BLaER1 (cell line): Measurements from ENCODE around the gene PRR23B.
A peak's percentile ranks its signal among the peaks of the same experiment; 100 is the strongest.
"Not testable (repeated sequence)": the region's sequence is repeated elsewhere in the genome, so short reads cannot be mapped to it uniquely, and the experiment has no call there.

Experiments used
- H3K27ac ChIP-seq: shearing (Covaris generic); formaldehyde crosslinking; 2 replicates; pipeline ENCODE4 v1.8.1; 2022
- H3K27me3 ChIP-seq: shearing (Covaris generic); formaldehyde crosslinking; 2 replicates; pipeline ENCODE4 v1.8.1; 2022
- H3K36me3 ChIP-seq: shearing (Covaris generic); formaldehyde crosslinking; 2 replicates; pipeline ENCODE4 v1.8.1; 2022
- H3K4me1 ChIP-seq: shearing (Covaris generic); formaldehyde crosslinking; 2 replicates; pipeline ENCODE4 v1.8.1; 2022
- H3K4me2 ChIP-seq: shearing (Covaris generic); formaldehyde crosslinking; 2 replicates; pipeline ENCODE4 v1.8.1; 2022
- H3K4me3 ChIP-seq: shearing (Covaris generic); formaldehyde crosslinking; 2 replicates; pipeline ENCODE4 v1.8.1; 2022
- H3K9ac ChIP-seq: shearing (Covaris generic); formaldehyde crosslinking; 2 replicates; pipeline ENCODE4 v1.8.1; 2022
- H3K9me3 ChIP-seq: shearing (Covaris generic); formaldehyde crosslinking; 2 replicates; pipeline ENCODE4 v1.8.1; 2022
- H4K20me1 ChIP-seq: shearing (Covaris generic); formaldehyde crosslinking; 2 replicates; pipeline ENCODE4 v1.8.1; 2022
- Cebpa-rat ChIP-seq: shearing (Covaris generic); IDR thresholded peaks from 2 replicates; pipeline ENCODE4 v1.8.1; 2022

The PRR23B gene

GRCh38 chr3:139020868-139021234, at the start of gene PRR23B:
PRR23B (minus strand) TSS chr3:139020926; CDS start chr3:139020661, 265 bp downstream.
- Histone ChIP-seq H3K9me3 (peaks cover 26% of the 10 kb centered on the region), H3K9ac (no peak within 1 kb of the TSS), H3K4me2 (no peak within 1 kb of the TSS), H3K4me1 (no peaks in the 10 kb centered on the region), H3K36me3 (no peaks in the 10 kb centered on the region), H3K27me3 (no peaks in the 10 kb centered on the region), H3K4me3 (no peak within 1 kb of the TSS), H3K27ac (no peak within 1 kb of the TSS), H4K20me1 (no peaks in the 10 kb centered on the region)
- no peak for TF ChIP-seq Cebpa-rat

- Histone ChIP-seq H3K27me3 (no peaks in the 10 kb centered on the region), H3K36me3 (no peaks in the 10 kb centered on the region), H3K4me1 (no peaks in the 10 kb centered on the region), H3K27ac (no peak overlapping the region), H3K4me2 (no peak overlapping the region), H3K4me3 (no peak overlapping the region), H3K9me3 (no peaks in the 10 kb centered on the region), H4K20me1 (no peaks in the 10 kb centered on the region), H3K9ac (no peak overlapping the region)
- no peak for TF ChIP-seq Cebpa-rat
Measured at GRCh38 chr3:139062918-139063317, 42.2 kb upstream of the PRR23B start.

- H3K27me3 ChIP-seq = no peaks in the 10 kb centered on the region
- H3K4me3 ChIP-seq = no peak overlapping the region
- H3K36me3 ChIP-seq = no peaks in the 10 kb centered on the region
- no peak overlapping the region for H3K27ac ChIP-seq
- H4K20me1 ChIP-seq = no peaks in the 10 kb centered on the region
- H3K4me1 ChIP-seq = no peaks in the 10 kb centered on the region
- no peak overlapping the region for H3K9ac ChIP-seq
- no peak overlapping the region for H3K4me2 ChIP-seq
- TF ChIP-seq Cebpa-rat = no peak
- H3K9me3 ChIP-seq = peaks cover 23% of the 10 kb centered on the region
Measured at GRCh38 chr3:139052802-139053600, 32.3 kb upstream of the PRR23B start.

- H3K27me3 ChIP-seq = no peaks in the 10 kb centered on the region
- no peaks in the 10 kb centered on the region for H3K36me3 ChIP-seq
- H3K4me2 ChIP-seq = no peak within 1 kb of the TSS
- H3K4me1 ChIP-seq = no peaks in the 10 kb centered on the region
- no peak within 1 kb of the TSS for H3K9ac ChIP-seq
- peaks cover 29% of the 10 kb centered on the region for H3K9me3 ChIP-seq
- no peak within 1 kb of the TSS for H3K27ac ChIP-seq
- no peak within 1 kb of the TSS for H3K4me3 ChIP-seq
- H4K20me1 ChIP-seq = no peaks in the 10 kb centered on the region
- no peak for TF ChIP-seq Cebpa-rat
Measured at GRCh38 chr3:139044366-139045210, 23.9 kb upstream of the PRR23B start, which contains the start of gene PRR23C. PRR23C (minus strand) TSS chr3:139044892; CDS start chr3:139044620, 272 bp downstream.

GRCh38 chr3:139043554-139044365, 23.0 kb upstream of the PRR23B start:
- H3K27me3 ChIP-seq = no peaks in the 10 kb centered on the region
- no peaks in the 10 kb centered on the region for H3K4me1 ChIP-seq
- no peak overlapping the region for H3K9ac ChIP-seq
- peak; percentile 81 for TF ChIP-seq Cebpa-rat
- H3K36me3 ChIP-seq = no peaks in the 10 kb centered on the region
- no peak overlapping the region for H3K27ac ChIP-seq
- no peaks in the 10 kb centered on the region for H4K20me1 ChIP-seq
- H3K4me2 ChIP-seq = no peak overlapping the region
- H3K4me3 ChIP-seq = no peak overlapping the region
- peaks cover 29% of the 10 kb centered on the region for H3K9me3 ChIP-seq

- TF ChIP-seq Cebpa-rat = no peak
- H3K9me3 ChIP-seq = no peaks in the 10 kb centered on the region; the same call in 1 of the 2 replicates
Measured at GRCh38 chr3:139037478-139037877, 16.8 kb upstream of the PRR23B start.

GRCh38 chr3:139032326-139033002, 11.7 kb upstream of the PRR23B start:
- H3K36me3 ChIP-seq = no peaks in the 10 kb centered on the region
- H3K27ac ChIP-seq = no peak overlapping the region
- H3K4me1 ChIP-seq = no peaks in the 10 kb centered on the region
- peaks cover 21% of the 10 kb centered on the region for H3K9me3 ChIP-seq
- H3K27me3 ChIP-seq = no peaks in the 10 kb centered on the region
- H3K4me3 ChIP-seq = no peak overlapping the region
- no peak overlapping the region for H3K9ac ChIP-seq
- no peak overlapping the region for H3K4me2 ChIP-seq
- no peaks in the 10 kb centered on the region for H4K20me1 ChIP-seq
- no peak for TF ChIP-seq Cebpa-rat

More at GRCh38 chr3:139037478-139037877, 16.8 kb upstream of the PRR23B start:
- H3K27ac ChIP-seq = no peak overlapping the region
- no peaks in the 10 kb centered on the region for H3K4me1 ChIP-seq
- H4K20me1 ChIP-seq = no peaks in the 10 kb centered on the region
- H3K9ac ChIP-seq = no peak overlapping the region
- H3K36me3 ChIP-seq = no peaks in the 10 kb centered on the region
- no peak overlapping the region for H3K4me3 ChIP-seq
- no peaks in the 10 kb centered on the region for H3K27me3 ChIP-seq
- no peak overlapping the region for H3K4me2 ChIP-seq

GRCh38 chr3:139030576-139030975, 9.8 kb upstream of the PRR23B start:
- not testable (repeated sequence) for H3K27ac ChIP-seq, H3K4me1 ChIP-seq, H4K20me1 ChIP-seq, H3K27me3 ChIP-seq, H3K36me3 ChIP-seq, H3K9ac ChIP-seq, H3K4me2 ChIP-seq, H3K4me3 ChIP-seq
- peaks cover 21% of the 10 kb centered on the region for H3K9me3 ChIP-seq

- Histone ChIP-seq H3K4me2 (no peak overlapping the region), H3K27ac (no peak overlapping the region), H3K9ac (no peak overlapping the region), H4K20me1 (no peaks in the 10 kb centered on the region), H3K9me3 (peaks cover 25% of the 10 kb centered on the region), H3K27me3 (no peaks in the 10 kb centered on the region), H3K36me3 (no peaks in the 10 kb centered on the region), H3K4me1 (no peaks in the 10 kb centered on the region), H3K4me3 (no peak overlapping the region)
- no peak for TF ChIP-seq Cebpa-rat
Measured at GRCh38 chr3:139024968-139025367, 4.2 kb upstream of the PRR23B start.
